DND-41 (cell line): ENCODE measurements around the gene HAUS8.

ENCODE experiments used
- CTCF ChIP-seq: IDR thresholded peaks from 2 replicates; pipeline ENCODE4 v1.5.1; 2012; ENCODE audit warnings: borderline replicate concordance, low read length, moderate library complexity, mild to moderate bottlenecking; ENCODE audit not compliant: poor library complexity, severe bottlenecking; ENCODE audit errors: extremely low read depth
- EZH2 ChIP-seq: IDR thresholded peaks from 3 replicates; pipeline ENCODE4 v1.6.1; 2012; ENCODE audit warnings: borderline replicate concordance, low read depth, mild to moderate bottlenecking, moderate library complexity, low read length, inconsistent platforms; ENCODE audit not compliant: severe bottlenecking

GRCh38 chr19:17004386-17004785, 70.9 kb downstream of the HAUS8 start:
- TF ChIP-seq CTCF (no peak), EZH2 (no peak)
